GM19193 (cell line): Measurements from ENCODE around the gene PLK1.

Experiments used
- POLR2A ChIP-seq: IDR thresholded peaks from 4 replicates; pipeline ENCODE4 v1.6.1; 2011; ENCODE audit not compliant: insufficient read depth, insufficient read length; ENCODE audit errors: extremely low read depth

Gene PLK1

GRCh38 chr16:23694644-23695373 lies 16.1 kb downstream of the PLK1 start:
- TF ChIP-seq POLR2A, result no peak

GRCh38 chr16:23695756-23696155 lies 17.1 kb downstream of the PLK1 start:
- no peak for TF ChIP-seq POLR2A

GRCh38 chr16:23699100-23699499 lies 20.4 kb downstream of the PLK1 start:
- no peak for TF ChIP-seq POLR2A

GRCh38 chr16:23700093-23700492 lies 21.4 kb downstream of the PLK1 start:
- no peak for TF ChIP-seq POLR2A

GRCh38 chr16:23700509-23700908 lies 21.8 kb downstream of the PLK1 start:
- no peak for TF ChIP-seq POLR2A

GRCh38 chr16:23701045-23701444 lies 22.4 kb downstream of the PLK1 start:
- no peak for TF ChIP-seq POLR2A

- no peak for TF ChIP-seq POLR2A
Observed at GRCh38 chr16:23702951-23703350, 24.3 kb downstream of the PLK1 start.

GRCh38 chr16:23704772-23705516 lies 26.3 kb downstream of the PLK1 start:
- TF ChIP-seq POLR2A, result no peak

GRCh38 chr16:23705517-23705902 lies 26.8 kb downstream of the PLK1 start:
- TF ChIP-seq POLR2A, result no peak

GRCh38 chr16:23706439-23706838 lies 27.8 kb downstream of the PLK1 start:
- no peak for TF ChIP-seq POLR2A

GRCh38 chr16:23709536-23709935 lies 30.8 kb downstream of the PLK1 start:
- TF ChIP-seq POLR2A, result no peak

- no peak for TF ChIP-seq POLR2A
Observed at GRCh38 chr16:23710008-23710407, 31.3 kb downstream of the PLK1 start.

GRCh38 chr16:23710504-23710903 lies 31.8 kb downstream of the PLK1 start:
- no peak for TF ChIP-seq POLR2A

- TF ChIP-seq POLR2A, result no peak
Observed at GRCh38 chr16:23711785-23712184, 33.1 kb downstream of the PLK1 start.

GRCh38 chr16:23712976-23713375 lies 34.3 kb downstream of the PLK1 start, which contains the start of gene ERN2:
ERN2 (minus strand) TSS chr16:23713222; CDS start chr16:23713187, 35 bp downstream.
- no peak for TF ChIP-seq POLR2A

GRCh38 chr16:23716484-23716883 lies 37.8 kb downstream of the PLK1 start:
- TF ChIP-seq POLR2A, result no peak
